Neuronal stem cell (in vitro differentiated cells): Measurements from ENCODE around the gene UTY.
"Not testable (repeated sequence)": the region's sequence is repeated elsewhere in the genome, so short reads cannot be mapped to it uniquely, and the experiment has no call there.

Experiments used
- DNase-seq: peaks from one replicate; pipeline ENCODE4 v3.0.0-alpha.2; 2013; ENCODE audit warnings: low spot score
- H2AFZ ChIP-seq: one replicate; pipeline ENCODE4 v1.6.1; 2013; ENCODE audit warnings: mild to moderate bottlenecking, low read length, inconsistent platforms
- H2AK5ac ChIP-seq: 2 replicates; pipeline ENCODE4 v1.6.1; 2013; ENCODE audit warnings: low read depth, mild to moderate bottlenecking, inconsistent platforms, low read length, moderate library complexity, mixed read lengths
- H2BK120ac ChIP-seq: 2 replicates; pipeline ENCODE4 v1.6.1; 2013; ENCODE audit warnings: low read depth, mild to moderate bottlenecking, inconsistent platforms, low read length, moderate library complexity, mixed read lengths
- H2BK12ac ChIP-seq: one replicate; pipeline ENCODE4 v1.6.1; 2013; ENCODE audit warnings: low read length, inconsistent platforms
- H2BK15ac ChIP-seq: 2 replicates; pipeline ENCODE4 v1.6.1; 2013; ENCODE audit warnings: mild to moderate bottlenecking, low read length, inconsistent platforms, mixed read lengths
- H2BK5ac ChIP-seq: one replicate; pipeline ENCODE4 v1.6.1; 2013; ENCODE audit warnings: inconsistent platforms, mild to moderate bottlenecking, low read length, moderate library complexity
- H3K14ac ChIP-seq: one replicate; pipeline ENCODE4 v1.6.1; 2013; ENCODE audit warnings: low read length, inconsistent platforms
- H3K18ac ChIP-seq: 2 replicates; pipeline ENCODE4 v1.6.1; 2013; ENCODE audit warnings: low read length, inconsistent platforms
- H3K23ac ChIP-seq: 2 replicates; pipeline ENCODE4 v1.6.1; 2013; ENCODE audit warnings: low read depth, mild to moderate bottlenecking, mixed read lengths, low read length, inconsistent platforms; ENCODE audit not compliant: poor library complexity
- H3K27ac ChIP-seq: replicated peaks from 3 replicates; pipeline ENCODE4 v1.5.1; 2013; ENCODE audit warnings: low read length, inconsistent platforms
- H3K27me3 ChIP-seq, 3 experiments: 2 replicates each; pipeline ENCODE4 v1.6.1; 2013; ENCODE audit warnings: low read length in 3 of 3, mild to moderate bottlenecking in 2 of 3, inconsistent platforms in 1 of 3, low read depth in 1 of 3, mixed read lengths in 1 of 3, moderate library complexity in 1 of 3; ENCODE audit not compliant: control insufficient read depth in 3 of 3, insufficient read depth in 3 of 3
- H3K36me3 ChIP-seq, 2 donors: replicated peaks in 1 of 2; 2 replicates each; pipeline ENCODE4 v1.6.1; 2013; ENCODE audit warnings: low read length in 2 of 2; ENCODE audit not compliant: control insufficient read depth in 2 of 2, insufficient read depth in 2 of 2
- H3K4ac ChIP-seq: 2 replicates; pipeline ENCODE4 v1.6.1; 2013; ENCODE audit warnings: inconsistent platforms, mild to moderate bottlenecking, low read length, moderate library complexity
- H3K4me1 ChIP-seq, 2 donors: 1 replicate in 1 of 2; 2 replicates in 1 of 2; pipeline ENCODE4 v1.6.1; 2013; ENCODE audit warnings: low read length in 2 of 2, low read depth in 1 of 2; ENCODE audit not compliant: control insufficient read depth in 2 of 2, insufficient read depth in 1 of 2
- H3K4me2 ChIP-seq: one replicate; pipeline ENCODE4 v1.6.1; 2013; ENCODE audit warnings: mild to moderate bottlenecking, low read length, inconsistent platforms; ENCODE audit not compliant: insufficient read depth, poor library complexity, severe bottlenecking
- H3K4me3 ChIP-seq, 2 donors: 2 replicates each; pipeline ENCODE4 v1.5.1; 2013; ENCODE audit warnings: low read length in 2 of 2, mild to moderate bottlenecking in 2 of 2, inconsistent platforms in 1 of 2, moderate library complexity in 1 of 2
- H3K79me1 ChIP-seq: one replicate; pipeline ENCODE4 v1.6.1; 2013; ENCODE audit warnings: low read depth, mild to moderate bottlenecking, inconsistent platforms, low read length, moderate library complexity
- H3K9ac ChIP-seq: one replicate; pipeline ENCODE4 v1.6.1; 2013; ENCODE audit warnings: mild to moderate bottlenecking, low read depth, low read length, inconsistent platforms; ENCODE audit not compliant: poor library complexity
- H3K9me3 ChIP-seq, 2 donors: replicated peaks in 1 of 2; 2 replicates each; pipeline versions ENCODE3 to v1.6.1; 2013; ENCODE audit warnings: low read length in 2 of 2, mild to moderate bottlenecking in 2 of 2, inconsistent platforms in 1 of 2, low read depth in 1 of 2, mixed read lengths in 1 of 2, moderate library complexity in 1 of 2; ENCODE audit not compliant: control insufficient read depth in 2 of 2, insufficient read depth in 1 of 2
- H4K8ac ChIP-seq: one replicate; pipeline ENCODE4 v1.6.1; 2013; ENCODE audit warnings: low read depth, mild to moderate bottlenecking, inconsistent platforms, low read length, moderate library complexity
- H4K91ac ChIP-seq: one replicate; pipeline ENCODE4 v1.6.1; 2013; ENCODE audit warnings: low read length, low read depth, mild to moderate bottlenecking, inconsistent platforms; ENCODE audit not compliant: poor library complexity
- WGBS, 2 donors: extraction: QIAGEN DNeasy Blood & Tissue Kit; methylation state at CpG; one replicate each; pipeline ENCODE4 v1.1.7; 2013; ENCODE audit warnings: missing lambda C conversion rate in 2 of 2, mixed read lengths in 1 of 2; ENCODE audit not compliant: insufficient read length in 2 of 2, insufficient replicate concordance in 1 of 2; ENCODE audit errors: extremely low coverage in 2 of 2; 5-methylcytosine and 5-hydroxymethylcytosine counted together

The UTY gene

GRCh38 chrY:13295026-13295425 is 184.8 kb downstream of the UTY start:
- no CpG with 5 or more reads among the region's 2 CpGs for WGBS, 2 donors
- Histone ChIP-seq H3K36me3 (peaks cover 0 to 2% of the 10 kb centered on the region in 2 donors), H3K27ac (no peak overlapping the region), H2BK120ac (no peak overlapping the region), H3K79me1 (no peaks in the 10 kb centered on the region), H3K4ac (no peak overlapping the region), H2AK5ac (no peak overlapping the region), H3K23ac (no peak overlapping the region), H3K4me2 (no peak overlapping the region), H3K14ac (no peak overlapping the region), H2BK15ac (no peak overlapping the region), H3K9me3 (no peaks in the 10 kb centered on the region), H3K9ac (no peak overlapping the region), H3K4me3 (no peak overlapping the region), H2BK12ac (no peak overlapping the region), H3K4me1 (no peaks in the 10 kb centered on the region), H2AFZ (no peak overlapping the region), H4K8ac (no peak overlapping the region), H3K27me3 (no peaks in the 10 kb centered on the region), H3K18ac (no peak overlapping the region), H4K91ac (no peak overlapping the region), H2BK5ac (no peak overlapping the region)
- DNase-seq = no peak

DNA sequence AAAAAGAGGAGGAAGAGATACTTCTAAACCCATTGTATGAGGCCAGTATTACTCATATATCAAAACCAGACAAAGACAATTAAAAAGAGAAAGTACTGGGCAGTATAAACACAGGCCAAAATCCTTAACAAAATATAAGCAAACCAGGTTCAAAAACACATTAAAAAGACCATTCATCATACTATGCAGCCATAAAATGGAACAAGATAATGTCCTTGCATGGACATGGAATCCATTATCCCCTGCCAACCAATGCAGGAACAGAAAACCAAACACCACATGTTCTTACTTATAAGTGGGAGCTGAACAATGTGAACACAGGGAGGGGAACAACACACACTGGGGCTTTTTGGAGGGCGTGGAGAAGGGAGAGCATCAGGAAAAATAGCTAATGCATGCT is 188.6 kb downstream of the UTY start:
- H3K4me3 ChIP-seq = no peak overlapping the region
- no peak overlapping the region for H2BK120ac ChIP-seq
- H3K27me3 ChIP-seq = no peaks in the 10 kb centered on the region
- no peaks in the 10 kb centered on the region for H3K9me3 ChIP-seq
- WGBS, 2 donors = no CpG with 5 or more reads among the region's 1 CpG
- H4K8ac ChIP-seq = no peak overlapping the region
- H3K27ac ChIP-seq = no peak overlapping the region
- no peak overlapping the region for H3K9ac ChIP-seq
- no peaks in the 10 kb centered on the region for H3K79me1 ChIP-seq
- H3K18ac ChIP-seq = no peak overlapping the region
- no peak overlapping the region for H2AK5ac ChIP-seq
- H2BK15ac ChIP-seq = no peak overlapping the region
- no peak overlapping the region for H4K91ac ChIP-seq
- no peak overlapping the region for H2AFZ ChIP-seq
- H3K4me1 ChIP-seq = no peaks in the 10 kb centered on the region
- no peak overlapping the region for H3K23ac ChIP-seq
- H3K36me3 ChIP-seq = peaks cover 0 to 2% of the 10 kb centered on the region in 2 donors
- H2BK12ac ChIP-seq = no peak overlapping the region
- H2BK5ac ChIP-seq = no peak overlapping the region
- no peak overlapping the region for H3K4me2 ChIP-seq
- H3K14ac ChIP-seq = no peak overlapping the region
- no peak overlapping the region for H3K4ac ChIP-seq
- DNase-seq = no peak

DNA sequence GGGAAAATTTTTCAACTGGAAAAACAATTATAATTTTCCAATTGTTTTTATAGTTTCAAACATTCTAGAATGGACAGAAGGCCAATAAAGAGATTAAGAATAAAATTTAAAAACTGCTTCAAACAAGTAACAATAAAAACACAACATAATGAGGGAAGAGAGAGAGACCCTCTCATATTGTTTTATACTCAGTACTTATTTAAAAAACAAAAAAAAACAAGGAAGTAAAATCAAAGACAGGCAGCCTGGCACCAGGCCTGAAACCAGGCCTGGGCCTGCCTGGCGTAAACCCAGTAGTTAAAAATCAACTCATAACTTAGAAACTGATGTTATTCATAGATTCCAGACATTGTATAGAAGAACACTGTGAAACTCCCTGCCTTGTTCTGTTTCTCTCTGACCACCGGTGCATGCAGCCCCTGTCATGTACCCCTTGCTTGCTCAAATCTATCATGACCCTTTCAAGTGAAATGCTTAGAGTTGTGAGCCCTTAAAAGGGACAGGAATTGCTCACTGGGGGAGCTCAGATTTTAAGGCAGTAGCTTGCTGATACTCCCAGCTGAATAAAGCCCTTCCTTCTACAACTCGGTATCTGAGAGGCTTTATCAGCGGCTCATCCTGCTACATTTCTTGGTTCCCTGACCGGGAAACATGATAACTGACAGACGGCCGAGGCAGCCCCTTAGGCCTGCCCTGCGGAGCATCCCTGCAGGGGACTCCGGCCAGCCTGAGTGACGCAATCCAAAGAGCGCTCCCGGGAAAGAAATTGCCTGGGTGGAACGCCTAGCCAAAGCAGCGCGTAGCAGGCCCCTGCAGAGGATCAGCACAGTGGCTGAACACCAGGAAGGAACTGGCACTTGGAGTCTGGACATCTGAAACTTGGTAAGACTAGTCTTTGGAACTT is 197.4 kb downstream of the UTY start:
- H3K4ac ChIP-seq, H2AFZ ChIP-seq, H2AK5ac ChIP-seq, H2BK15ac ChIP-seq, H4K8ac ChIP-seq, H3K23ac ChIP-seq, H3K36me3 ChIP-seq, DNase-seq, H3K4me1 ChIP-seq, H2BK5ac ChIP-seq, H3K9me3 ChIP-seq, H3K4me2 ChIP-seq, H3K27ac ChIP-seq, H3K79me1 ChIP-seq, H2BK12ac ChIP-seq, H3K14ac ChIP-seq, H3K9ac ChIP-seq, H2BK120ac ChIP-seq, H3K27me3 ChIP-seq, H3K18ac ChIP-seq, H3K4me3 ChIP-seq, H4K91ac ChIP-seq: not testable (repeated sequence)
- no CpG with 5 or more reads among the region's 15 CpGs for WGBS, 2 donors

DNA sequence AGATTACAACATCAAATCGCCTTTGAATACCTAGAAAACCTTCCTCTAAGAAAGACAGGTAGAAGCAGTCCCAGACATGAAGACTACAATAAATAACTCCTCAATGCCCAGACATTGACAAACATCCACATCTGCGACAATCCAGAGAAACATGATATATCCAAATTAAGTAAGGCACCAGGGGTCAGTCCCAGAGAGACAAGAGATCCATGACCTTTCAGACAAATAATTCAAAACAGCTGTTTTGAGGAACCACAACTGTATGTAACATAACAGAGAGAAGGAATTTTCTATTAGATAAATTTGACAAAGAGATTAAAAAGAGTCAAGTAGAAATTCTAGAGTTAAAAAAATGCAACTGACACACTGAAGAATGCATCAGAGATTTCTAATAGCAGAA is 200.3 kb downstream of the UTY start:
- H2BK15ac ChIP-seq = no peak overlapping the region
- no peak overlapping the region for H3K4ac ChIP-seq
- no peak overlapping the region for H2AFZ ChIP-seq
- no peak overlapping the region for H3K14ac ChIP-seq
- no peak overlapping the region for H2BK12ac ChIP-seq
- H3K36me3 ChIP-seq = no peaks in the 10 kb centered on the region
- no peak overlapping the region for H3K18ac ChIP-seq
- no peak overlapping the region for H4K8ac ChIP-seq
- DNase-seq = no peak
- H3K27me3 ChIP-seq = no peaks in the 10 kb centered on the region
- no peak overlapping the region for H3K27ac ChIP-seq
- no peaks in the 10 kb centered on the region for H3K9me3 ChIP-seq
- no peak overlapping the region for H3K23ac ChIP-seq
- H3K4me1 ChIP-seq = no peaks in the 10 kb centered on the region
- no peak overlapping the region for H3K9ac ChIP-seq
- H3K79me1 ChIP-seq = no peaks in the 10 kb centered on the region
- no CpG with 5 or more reads among the region's 2 CpGs for WGBS, 2 donors
- no peak overlapping the region for H4K91ac ChIP-seq
- H2BK5ac ChIP-seq = no peak overlapping the region
- no peak overlapping the region for H3K4me3 ChIP-seq
- no peak overlapping the region for H2BK120ac ChIP-seq
- H3K4me2 ChIP-seq = no peak overlapping the region
- H2AK5ac ChIP-seq = no peak overlapping the region
